ENCODE data around the gene CFAP299.

CFAP299 gene

DNA sequence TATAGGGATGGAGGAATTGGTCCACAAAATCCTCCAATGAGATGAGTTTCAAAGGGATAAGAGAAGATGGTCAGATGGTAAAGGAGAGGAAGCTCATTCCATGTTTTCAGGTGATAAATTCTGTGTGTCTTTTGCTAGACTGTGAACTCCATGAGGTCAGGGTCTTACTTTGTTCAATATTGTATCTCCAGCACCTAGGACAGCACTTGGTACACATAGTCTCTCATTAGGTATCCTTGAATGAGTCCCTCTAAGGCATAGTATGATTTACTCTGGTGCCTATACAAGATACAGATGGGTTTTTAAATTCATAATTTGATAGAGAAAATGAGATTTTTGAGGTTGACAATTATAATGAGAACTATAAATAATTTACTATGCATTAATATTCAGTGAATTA is 510.7 kb downstream of the CFAP299 start:
- DNase-seq, result no peak

DNA sequence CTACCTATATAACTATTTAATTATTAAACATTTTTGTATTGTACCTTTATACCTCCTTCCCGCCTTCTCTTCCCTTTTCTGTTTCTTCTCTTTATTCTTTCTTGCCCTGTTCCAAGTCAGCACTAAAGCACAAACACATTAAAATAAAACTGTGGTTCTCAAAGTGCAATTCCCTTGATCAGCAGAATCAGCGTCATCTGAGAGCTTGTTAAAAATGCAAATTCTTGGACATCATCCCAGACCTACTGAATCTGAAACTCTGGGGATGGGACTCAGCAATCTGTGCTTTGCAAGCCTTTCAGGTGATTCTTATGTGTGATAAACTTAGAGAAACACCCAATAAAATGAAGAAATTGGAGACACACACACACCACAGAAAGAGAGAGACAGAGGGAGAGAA is 516.5 kb downstream of the CFAP299 start:
- no peak for DNase-seq

DNA sequence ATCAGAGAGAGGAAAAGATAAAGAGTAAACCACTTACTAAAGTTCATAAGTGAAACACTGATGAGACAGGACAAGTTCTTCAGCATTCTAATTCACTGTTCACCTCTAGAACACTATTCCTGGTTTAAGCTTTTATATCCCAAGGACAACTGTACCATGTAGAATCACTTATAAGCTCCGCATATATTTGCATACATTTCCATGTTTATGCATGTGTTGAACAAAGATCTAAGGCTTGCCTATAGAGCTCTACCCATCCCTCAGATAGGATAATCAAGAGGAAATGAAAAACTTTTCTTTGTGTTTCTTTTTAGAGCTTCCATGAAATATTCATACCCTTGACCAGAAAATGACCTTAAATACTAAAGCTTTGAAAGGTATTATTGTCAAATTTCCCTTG is 538.0 kb downstream of the CFAP299 start:
- DNase-seq, result no peak

DNA sequence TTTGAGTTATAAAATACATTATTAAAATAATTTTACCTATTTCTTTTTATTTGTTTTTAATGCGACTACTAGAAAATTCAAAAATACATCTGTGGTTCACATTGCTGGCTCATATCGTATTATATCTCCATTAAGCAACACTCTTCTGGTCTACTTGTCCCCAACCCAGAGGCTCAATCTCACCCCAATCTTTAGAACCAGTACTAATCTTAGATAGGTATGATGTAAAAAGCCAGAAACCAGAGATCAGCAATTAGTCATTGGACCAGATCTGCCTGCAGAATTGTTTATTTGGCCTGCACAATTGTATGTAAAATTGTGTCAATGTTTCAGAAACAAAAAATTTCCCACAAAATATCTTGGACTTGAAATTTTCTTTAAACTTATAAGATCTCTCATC is 539.4 kb downstream of the CFAP299 start:
- no peak for DNase-seq

DNA sequence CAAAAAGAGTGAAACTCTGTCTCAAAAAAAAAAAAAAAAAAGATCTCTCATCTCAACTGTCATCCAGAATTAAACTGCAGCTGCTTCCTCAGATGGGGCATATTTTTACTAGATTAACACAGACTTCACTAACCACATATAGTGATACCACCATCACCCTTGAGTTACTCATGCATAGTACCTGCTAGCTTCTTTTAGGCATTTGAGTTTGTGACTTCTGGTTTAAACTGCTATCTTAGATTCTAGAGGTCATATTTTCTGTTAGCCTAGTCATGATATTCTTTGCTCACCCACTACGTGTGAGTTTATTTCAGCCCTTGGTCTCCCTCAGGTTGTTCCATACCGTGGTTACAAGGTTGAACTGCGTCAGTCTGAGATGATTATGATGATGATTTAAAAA is 540.1 kb downstream of the CFAP299 start:
- no peak for DNase-seq

DNA sequence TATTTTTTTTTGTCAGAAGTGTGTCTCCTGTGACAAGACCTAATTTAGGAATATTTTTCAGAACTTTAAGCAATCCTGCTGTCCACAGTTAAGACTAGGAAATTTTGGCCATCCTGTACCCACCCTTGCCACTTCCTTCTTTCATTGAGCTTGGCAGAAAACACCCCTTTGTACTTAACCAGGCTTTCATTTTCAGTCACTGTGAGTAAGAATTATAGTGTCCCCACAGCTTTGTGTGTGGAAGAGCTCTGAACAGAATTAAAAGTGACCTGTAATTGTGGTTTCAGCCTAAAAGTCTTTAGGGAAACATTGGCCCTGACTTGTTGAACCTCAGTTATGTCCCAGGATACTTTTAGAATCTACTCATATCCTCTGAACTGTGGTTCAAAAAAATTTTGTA is 541.3 kb downstream of the CFAP299 start:
- no peak for DNase-seq

DNA sequence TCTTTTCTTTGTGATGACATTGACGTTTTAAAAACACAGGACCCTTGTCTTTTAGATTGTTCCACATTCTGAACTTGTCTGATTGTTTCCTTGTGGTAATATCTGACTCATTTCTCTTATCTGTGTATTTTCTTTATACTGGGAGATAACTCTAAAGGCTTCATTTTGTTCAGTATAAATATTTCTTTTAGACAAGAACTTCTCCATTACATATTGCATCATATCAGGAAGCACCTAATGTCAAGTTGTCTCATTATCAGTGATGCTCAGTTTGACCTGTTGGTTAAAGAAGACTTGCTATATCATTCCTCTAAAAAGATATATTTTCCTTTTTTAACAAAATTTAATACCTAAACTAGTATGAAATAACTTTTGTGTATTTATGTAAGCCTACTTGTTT is 542.7 kb downstream of the CFAP299 start:
- DNase-seq, result no peak

DNA sequence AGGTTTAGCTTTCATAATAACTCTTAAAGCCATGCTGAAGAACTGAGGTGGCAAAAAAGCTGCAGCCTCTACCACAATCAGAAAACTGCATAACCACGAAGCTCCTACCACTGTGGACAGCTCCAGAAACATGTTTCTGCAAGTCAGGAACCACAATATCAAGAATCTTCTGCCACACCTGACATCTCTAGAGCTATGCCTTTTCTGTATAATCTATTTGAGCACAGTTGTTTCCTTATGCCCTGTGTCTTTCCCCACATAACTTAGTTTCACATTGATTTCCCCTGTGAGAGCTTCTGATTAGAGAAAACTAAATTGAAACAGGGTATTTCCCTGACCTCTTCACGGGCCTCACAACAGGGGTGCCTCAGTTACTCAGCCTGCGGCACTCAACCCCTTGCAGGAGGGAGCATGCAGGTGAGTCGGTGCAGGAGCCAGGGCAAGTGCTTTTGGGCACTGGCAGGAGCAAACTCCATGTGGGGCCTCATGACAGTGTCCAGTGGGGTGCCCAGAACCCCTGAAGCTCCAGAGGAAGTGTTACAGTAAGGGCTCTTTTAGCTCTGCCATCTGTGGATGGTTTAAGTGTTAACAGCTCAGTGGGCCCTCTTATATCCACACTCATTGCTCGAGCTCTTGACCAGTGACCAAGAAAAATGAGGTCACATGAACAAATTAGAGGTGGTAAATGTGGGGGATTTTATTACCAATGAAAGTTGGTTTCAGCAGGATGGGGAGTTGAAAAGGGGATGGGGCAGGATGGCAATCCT is 562.2 kb downstream of the CFAP299 start:
- no peak for DNase-seq

DNA sequence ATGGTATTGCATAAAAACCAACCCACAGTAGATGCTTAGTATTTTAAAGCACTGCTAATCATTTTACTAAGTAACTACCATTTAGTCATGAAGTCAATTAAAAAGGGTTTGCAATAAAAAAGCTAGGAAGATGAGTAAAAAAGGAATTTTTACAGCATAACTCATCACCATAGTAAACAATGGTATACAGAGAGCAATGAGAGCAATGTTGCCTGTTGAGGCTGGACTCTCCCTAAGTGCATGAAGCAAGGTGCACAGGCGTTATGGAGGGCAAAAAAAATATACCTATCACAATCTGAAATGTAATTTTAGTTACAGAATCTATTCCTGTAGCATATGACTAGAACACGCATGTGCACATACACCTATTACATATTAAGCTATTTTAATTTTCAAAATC is 565.4 kb downstream of the CFAP299 start:
- DNase-seq, result no peak

DNA sequence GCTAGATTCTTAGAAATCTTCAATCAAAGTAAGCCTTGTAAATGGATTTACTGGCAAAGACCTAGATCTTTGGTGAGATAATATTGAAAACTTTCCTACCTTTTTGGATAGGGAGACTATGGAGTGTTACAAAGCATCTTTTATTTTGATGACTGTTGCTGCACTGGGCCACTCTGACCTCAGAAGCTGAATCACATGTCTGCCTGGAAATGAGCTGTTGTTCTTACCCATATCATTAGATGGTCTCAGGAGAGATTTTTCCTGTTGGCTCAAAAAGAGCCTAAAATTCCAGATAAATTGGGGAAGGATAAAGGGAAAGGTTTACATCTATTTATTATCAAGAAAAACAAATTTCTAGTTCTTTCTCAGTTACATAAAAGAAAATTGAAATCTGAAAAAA is 567.5 kb downstream of the CFAP299 start:
- DNase-seq, result no peak

DNA sequence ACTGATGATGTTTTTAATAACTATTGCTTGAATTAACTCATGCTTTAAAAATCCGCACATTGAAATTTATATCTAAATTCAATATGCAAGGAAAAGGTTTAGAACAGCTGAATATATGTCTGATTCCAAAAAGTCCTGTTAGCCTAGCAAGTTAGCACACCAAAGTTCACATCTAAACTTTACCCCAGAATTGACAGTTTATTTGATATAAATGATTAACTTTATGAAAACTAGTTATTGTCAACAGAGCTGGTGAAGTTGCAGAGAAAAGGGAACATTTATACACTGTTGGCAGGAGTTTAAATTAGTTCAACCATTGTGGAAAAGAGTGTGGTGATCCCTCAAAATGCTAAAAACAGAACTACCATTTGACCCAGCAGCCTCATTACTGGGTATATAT is 574.4 kb downstream of the CFAP299 start:
- no peak for DNase-seq

DNA sequence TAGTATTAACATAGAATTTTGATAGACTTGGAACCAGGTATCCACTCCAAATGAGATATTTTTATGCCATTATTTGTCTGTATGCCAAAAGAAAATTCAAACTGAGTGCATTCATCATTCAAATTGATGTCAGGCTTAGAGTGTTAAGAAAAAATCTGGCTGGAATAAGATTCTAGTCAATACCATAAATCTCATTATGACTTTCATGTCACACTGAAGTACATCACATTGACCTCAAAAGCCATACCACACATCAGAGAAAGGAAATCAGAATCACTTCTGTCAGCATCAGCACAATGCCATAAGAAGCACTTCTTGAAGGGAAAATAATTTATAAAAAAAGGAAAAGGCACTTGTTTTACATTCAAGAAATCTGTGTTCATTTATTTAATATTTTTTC is 575.9 kb downstream of the CFAP299 start:
- DNase-seq, result no peak

DNA sequence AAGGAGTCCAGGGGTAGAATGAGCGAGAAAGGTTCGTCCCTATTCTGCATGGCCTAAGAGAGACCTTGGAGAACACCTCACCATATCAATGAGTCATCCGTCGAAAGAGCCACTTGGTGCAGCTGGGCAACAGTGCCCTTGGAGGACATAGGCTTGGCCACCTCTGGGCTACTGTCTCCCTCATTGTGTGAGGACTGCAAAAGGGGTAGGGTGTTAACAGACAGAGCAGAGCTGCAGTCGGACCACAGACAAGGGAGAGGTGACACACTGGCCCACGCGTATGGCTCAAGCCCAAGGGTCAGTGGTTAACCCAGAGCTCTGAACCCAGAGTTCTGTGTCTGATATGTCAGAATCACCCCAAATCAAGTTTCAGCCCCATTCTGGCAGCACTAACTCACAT is 576.8 kb downstream of the CFAP299 start:
- no peak for DNase-seq

DNA sequence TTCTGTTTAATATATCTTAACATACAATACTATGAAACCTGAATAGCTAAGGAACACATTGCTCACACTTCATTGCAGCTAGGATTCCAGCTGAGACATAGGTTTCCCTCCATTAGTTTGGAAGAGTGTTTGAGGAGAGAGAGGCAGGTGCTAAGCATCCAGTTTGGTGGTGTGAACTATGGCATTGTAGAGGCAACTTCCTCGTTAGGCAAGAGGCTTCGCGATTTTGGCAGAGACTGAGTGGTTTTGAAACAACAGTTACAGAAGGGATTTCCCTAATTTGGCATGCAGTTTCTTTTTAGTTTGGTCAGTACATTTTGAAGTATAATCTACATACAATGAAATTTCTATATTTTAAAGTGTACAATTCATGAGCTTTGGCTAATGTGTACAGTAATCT is 577.9 kb downstream of the CFAP299 start:
- DNase-seq, result no peak

DNA sequence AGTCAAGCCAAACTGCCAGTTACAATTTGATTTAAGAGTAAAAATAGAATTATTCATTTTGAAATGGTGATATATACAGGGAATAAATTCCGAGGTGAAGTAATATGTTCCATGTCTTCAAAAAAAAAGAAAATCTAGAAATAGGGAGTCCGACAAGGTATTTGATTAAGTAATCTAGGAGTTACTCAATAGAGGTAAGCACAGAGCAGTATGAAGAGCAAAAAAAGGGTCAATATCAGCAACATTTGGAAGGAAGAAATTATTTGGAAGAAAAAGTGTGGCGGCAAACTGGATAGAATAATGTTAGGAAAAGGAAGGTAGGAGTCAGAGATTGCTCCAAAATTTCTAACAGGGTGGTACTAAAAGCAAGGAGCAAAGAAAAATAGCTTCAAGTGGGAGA is 581.2 kb downstream of the CFAP299 start:
- no peak for DNase-seq

DNA sequence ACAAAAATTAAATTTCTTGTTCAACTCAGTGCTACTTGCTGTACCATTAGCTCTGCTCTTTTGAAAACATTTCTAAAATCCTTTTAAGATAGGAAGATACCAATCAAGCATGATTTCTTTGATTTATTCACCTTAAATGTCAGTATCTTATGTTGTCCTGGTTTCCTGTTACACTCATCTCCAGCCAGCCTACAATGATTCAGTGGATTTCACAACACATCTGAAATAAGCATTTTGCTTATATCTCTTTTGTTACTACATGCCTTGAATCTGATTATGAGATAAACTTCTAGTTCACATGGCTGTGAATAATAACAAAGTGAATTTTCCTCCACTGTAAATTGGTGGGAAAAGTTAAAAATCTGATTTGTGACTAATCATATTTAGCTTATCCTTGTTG is 582.5 kb downstream of the CFAP299 start:
- no peak for DNase-seq

DNA sequence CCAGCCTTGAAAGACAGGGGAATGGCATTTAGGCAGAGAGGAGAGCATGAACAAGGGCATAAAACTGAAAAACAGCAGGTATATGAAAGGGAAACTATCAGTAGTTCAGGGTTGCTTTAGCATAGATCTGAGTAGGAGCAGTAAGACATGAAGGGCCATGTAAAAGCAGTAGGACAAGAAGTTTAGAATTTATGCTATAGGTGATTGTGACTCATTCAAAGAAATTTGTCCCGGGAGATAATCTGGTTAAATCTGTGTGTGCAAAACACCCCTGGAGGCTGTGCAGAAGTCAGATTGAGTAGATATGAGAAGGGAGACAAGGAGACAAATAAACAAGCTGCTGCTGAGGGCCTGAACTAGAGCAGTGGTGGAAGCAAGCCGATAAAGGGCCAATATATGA is 585.9 kb downstream of the CFAP299 start:
- no peak for DNase-seq

DNA sequence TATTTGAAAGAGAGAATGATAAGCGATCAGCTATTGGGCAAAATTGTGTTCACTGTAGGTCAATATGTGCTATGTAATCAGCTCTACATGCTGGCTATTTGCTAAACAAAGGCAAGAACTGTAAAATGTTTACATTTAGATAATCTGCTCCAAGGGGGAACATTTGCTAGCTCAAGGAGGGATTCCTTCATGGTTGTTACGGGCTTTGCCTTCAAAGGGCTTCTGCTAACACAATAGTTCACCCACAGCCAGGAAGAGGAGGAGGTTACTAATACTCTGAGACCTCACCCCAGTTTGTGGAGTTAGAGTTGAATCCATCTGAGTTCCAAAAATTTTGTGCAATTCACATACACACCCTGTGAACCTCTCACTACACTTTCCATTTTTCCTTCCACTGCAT is 587.4 kb downstream of the CFAP299 start:
- no peak for DNase-seq

DNA sequence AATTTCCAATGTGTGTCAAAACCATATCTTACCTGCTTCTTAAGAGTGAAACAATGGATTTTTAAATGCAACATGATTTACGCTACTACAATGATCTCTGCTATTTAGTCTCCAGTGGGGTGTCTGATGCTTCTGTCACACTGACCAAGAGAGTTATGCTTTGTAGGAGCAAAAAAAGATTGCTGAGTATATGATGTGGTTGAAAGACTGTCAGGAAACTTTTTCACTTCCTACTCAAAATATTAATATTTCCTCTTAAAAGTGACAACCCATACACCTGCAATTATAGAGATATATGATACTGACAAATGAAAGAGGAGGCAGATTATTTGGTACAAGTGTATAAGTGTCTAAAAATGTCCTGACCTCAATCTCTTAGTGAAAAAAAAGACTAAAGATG is 589.8 kb downstream of the CFAP299 start:
- DNase-seq, result no peak

DNA sequence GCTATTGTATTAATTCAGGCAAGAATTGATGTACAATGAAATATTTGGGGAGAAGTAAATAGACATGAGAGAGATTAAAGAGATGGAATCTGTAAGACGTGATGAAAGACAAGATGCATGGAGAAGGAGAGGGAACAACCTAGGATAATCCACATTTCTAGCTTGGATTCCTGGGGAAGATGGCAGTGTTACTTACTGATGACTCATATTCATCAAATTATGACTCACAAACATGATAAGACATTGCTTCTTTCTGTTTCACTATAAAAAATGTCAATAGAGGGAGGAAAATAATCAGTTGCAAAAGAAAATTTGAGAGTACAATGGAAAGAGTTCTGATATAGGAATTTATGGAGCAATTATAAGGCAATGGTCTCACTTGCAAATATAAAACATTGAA is 590.9 kb downstream of the CFAP299 start:
- no peak for DNase-seq

DNA sequence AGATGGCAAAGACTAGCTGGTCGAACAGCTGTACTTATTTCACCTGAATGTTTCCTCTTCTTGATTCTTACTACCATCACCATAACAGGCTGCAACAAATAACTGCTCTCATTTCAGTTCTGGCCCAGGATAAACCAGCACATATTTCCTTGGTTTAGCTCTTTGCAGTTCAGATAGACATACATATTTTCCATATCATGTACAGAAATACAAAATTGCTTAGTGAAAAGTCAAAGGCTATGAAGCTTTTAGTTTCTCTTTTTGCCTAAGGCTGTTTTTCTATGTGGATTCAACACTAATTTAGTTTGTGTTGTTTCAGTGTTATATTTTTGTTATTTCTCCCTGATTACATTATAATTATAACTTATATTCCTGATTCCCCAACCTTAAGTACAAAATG is 591.4 kb downstream of the CFAP299 start:
- no peak for DNase-seq

DNA sequence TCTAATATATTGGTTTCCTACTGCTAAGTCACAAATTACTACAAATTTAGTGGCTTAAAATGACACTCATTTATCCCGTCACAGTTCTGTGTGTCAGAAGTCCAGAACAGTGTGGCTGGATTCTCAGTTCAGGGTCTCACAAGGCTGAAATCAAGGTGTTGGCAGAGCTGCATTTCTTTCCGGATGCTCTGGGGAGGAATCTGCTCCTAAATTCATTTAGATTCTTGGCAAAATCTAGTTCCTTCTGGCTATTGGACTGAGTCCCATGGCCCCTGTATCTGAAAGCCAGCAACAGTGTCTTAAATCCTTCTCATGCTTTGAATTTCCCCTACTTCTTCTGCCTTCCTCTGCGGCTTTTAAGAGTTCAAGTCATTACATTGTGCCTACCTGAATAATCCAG is 591.9 kb downstream of the CFAP299 start:
- DNase-seq, result no peak

DNA sequence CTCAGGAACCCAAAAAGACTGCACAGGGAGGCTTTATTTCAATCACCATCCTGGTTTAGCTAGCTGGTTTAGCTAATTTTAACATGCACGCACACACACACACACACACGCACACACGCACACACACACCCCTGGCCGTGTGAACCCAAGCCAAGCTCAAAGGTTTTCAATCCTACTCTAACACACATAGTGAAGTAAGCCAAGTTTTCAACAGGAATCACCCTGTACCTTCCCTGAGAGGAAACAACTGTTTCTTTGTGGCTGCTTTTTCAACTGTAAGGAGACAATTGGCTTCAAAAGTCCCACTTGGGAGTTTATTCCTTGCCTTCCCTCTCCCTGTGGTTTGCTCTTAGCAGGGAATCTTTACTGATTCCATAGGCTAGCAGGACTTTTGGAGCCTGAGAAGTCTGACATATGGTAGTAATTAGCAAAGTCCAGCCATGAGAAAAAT is 596.1 kb downstream of the CFAP299 start:
- no peak for DNase-seq

DNA sequence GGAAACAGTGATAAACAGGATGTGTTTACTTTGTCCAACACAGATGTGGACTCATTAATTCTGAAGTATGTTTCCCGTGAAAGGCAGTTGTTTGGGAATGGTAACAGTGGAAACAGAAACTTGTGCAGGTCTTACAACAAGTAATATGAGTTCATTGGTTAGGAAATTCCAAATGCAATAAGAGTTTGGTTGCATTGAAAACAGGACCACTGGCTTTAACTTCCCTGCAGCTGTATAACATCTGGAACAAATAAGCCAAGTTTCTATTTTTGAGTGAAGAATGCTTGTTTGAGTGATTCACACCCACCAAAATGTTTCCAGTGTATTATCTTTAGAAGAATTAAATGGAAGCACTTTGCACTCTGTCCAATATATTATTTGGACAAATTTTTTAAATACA is 612.6 kb downstream of the CFAP299 start:
- no peak for DNase-seq

DNA sequence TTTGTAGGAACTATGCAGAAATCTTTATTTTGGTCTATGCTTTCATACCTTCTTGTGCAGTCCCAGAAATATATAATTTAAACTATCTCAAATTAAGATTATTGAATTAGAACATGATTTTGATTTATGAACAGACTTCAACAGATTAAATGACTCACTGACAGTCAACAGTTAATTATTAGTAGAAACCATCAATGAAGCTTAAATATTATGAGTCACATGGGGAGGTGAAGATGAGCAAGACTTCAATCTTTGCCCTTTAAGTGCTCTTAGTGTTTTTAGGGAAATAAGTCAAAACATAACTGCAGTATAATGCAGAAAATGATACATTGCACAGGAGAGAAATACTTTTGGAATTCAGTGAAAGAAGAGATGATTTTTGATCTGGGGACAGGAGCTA is 613.5 kb downstream of the CFAP299 start:
- DNase-seq, result no peak
